GM04504 (cell line): ENCODE data around the gene UNC119.
"Not testable (repeated sequence)": the region's sequence is repeated elsewhere in the genome, so short reads cannot be mapped to it uniquely, and the experiment has no call there.

Source experiments
- DNase-seq: peaks from one replicate; pipeline ENCODE4 v3.0.0-alpha.2; 2012; ENCODE audit warnings: low read depth

Gene UNC119

GRCh38 chr17:28522281-28522680, 30.1 kb downstream of the UNC119 start:
- not testable (repeated sequence) for DNase-seq

- no peak for DNase-seq
Measured at GRCh38 chr17:28521311-28522085, 30.9 kb downstream of the UNC119 start.

GRCh38 chr17:28520687-28521086, 31.7 kb downstream of the UNC119 start:
- no peak for DNase-seq

GRCh38 chr17:28519236-28519635, 33.2 kb downstream of the UNC119 start:
- DNase-seq, result no peak

- DNase-seq, result no peak
Measured at GRCh38 chr17:28518578-28518977, 33.8 kb downstream of the UNC119 start.

- no peak for DNase-seq
Measured at GRCh38 chr17:28518132-28518531, 34.3 kb downstream of the UNC119 start.

- no peak for DNase-seq
Measured at GRCh38 chr17:28515518-28515917, 36.9 kb downstream of the UNC119 start.

GRCh38 chr17:28514561-28515002, 37.8 kb downstream of the UNC119 start:
- no peak for DNase-seq

GRCh38 chr17:28513476-28513875, 38.9 kb downstream of the UNC119 start:
- no peak for DNase-seq

GRCh38 chr17:28511858-28512461, 40.5 kb downstream of the UNC119 start:
- no peak for DNase-seq

- DNase-seq, result no peak
Measured at GRCh38 chr17:28509789-28510188, 42.6 kb downstream of the UNC119 start.

GRCh38 chr17:28508211-28508724, 44.2 kb downstream of the UNC119 start:
- no peak for DNase-seq

GRCh38 chr17:28507567-28508203, 44.7 kb downstream of the UNC119 start:
- no peak for DNase-seq

- no peak for DNase-seq
Measured at GRCh38 chr17:28506763-28507487, 45.5 kb downstream of the UNC119 start.

GRCh38 chr17:28505986-28506665, 46.3 kb downstream of the UNC119 start, which contains the start of gene FOXN1:
TSS of gene FOXN1 (plus strand) at chr17:28506348. CDS start at chr17:28523970, 17,622 bp downstream.
- DNase-seq, result no peak

GRCh38 chr17:28503420-28503819, 49.0 kb downstream of the UNC119 start:
- DNase-seq, result no peak

GRCh38 chr17:28501421-28502284, 50.8 kb downstream of the UNC119 start:
- DNase-seq, result no peak

GRCh38 chr17:28500712-28501379, 51.6 kb downstream of the UNC119 start:
- DNase-seq, result no peak

GRCh38 chr17:28499684-28500357, 52.6 kb downstream of the UNC119 start:
- no peak for DNase-seq

GRCh38 chr17:28499364-28499664, 53.1 kb downstream of the UNC119 start:
- no peak for DNase-seq
